WTC11 (cell line): Measurements from ENCODE around the gene AGAP3.

Experiments used
- ATF1 ChIP-seq: sonication (generic); formaldehyde crosslinking; IDR thresholded peaks from 2 replicates; pipeline ENCODE4 v1.8.1; 2023; ENCODE audit warnings: mild to moderate bottlenecking, moderate library complexity, missing genetic modification reagents
- CTCF ChIP-seq: fragments of 200-600 bp; IDR thresholded peaks from 2 replicates; pipeline ENCODE4 v1.8.0; 2022; ENCODE audit warnings: antibody characterized with exemption
- TF ChIP-seq, protein P1 (sequence below): sonication (generic); formaldehyde crosslinking; IDR thresholded peaks from 2 replicates; pipeline ENCODE4 v1.8.1; 2022; ENCODE audit warnings: low read depth, missing genetic modification reagents, borderline replicate concordance

GRCh38 chr7:151138153-151138851 lies 52.0 kb downstream of the AGAP3 start:
- TF ChIP-seq, protein P1, sequence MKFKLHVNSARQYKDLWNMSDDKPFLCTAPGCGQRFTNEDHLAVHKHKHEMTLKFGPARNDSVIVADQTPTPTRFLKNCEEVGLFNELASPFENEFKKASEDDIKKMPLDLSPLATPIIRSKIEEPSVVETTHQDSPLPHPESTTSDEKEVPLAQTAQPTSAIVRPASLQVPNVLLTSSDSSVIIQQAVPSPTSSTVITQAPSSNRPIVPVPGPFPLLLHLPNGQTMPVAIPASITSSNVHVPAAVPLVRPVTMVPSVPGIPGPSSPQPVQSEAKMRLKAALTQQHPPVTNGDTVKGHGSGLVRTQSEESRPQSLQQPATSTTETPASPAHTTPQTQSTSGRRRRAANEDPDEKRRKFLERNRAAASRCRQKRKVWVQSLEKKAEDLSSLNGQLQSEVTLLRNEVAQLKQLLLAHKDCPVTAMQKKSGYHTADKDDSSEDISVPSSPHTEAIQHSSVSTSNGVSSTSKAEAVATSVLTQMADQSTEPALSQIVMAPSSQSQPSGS (CRISPR knock-in tag): no peak
- TF ChIP-seq ATF1 (CRISPR knock-in tag) (no peak), CTCF (no peak)
